K562 (cell line): Measurements from ENCODE around the gene SGMS1. TPM values are rescaled to one million over a fixed set of nuclear protein-coding genes. Genes with fewer than 3 reads are reported as not detected.

Experiments used
- ATAC-seq: fragments of 200-7000 bp; cut with Tn5 transposase; 3 replicates; pipeline ENCODE4 v1.9.1; 2020; ENCODE audit warnings: moderate library complexity
- BruUV-seq: library from RNA; stranded (reverse); fragments of 400-500 nt; replicated peaks from 2 replicates; lab custom pipeline; 2021; lab: Mats Ljungman, UMichigan
- CTCF ChIA-PET: fragments of 300-600 bp; formaldehyde crosslinking; extraction: SDS; loops from one replicate; lab custom pipeline; 2021; ENCODE audit warnings: low intra/inter-chr PET ratio; lab: Yijun Ruan, JAX
- POLR2A ChIA-PET: fragments of 300-600, 350-650 bp; sonication (Branson Sonifier 250); formaldehyde crosslinking; extraction: SDS; loops from one replicate; lab custom pipeline; 2021; ENCODE audit warnings: antibody characterized with exemption, inconsistent platforms; lab: Yijun Ruan, JAX
- DNase-seq, 4 experiments: peaks; one replicate each; pipeline versions ENCODE4 v3.0.0 to v3.0.0-alpha.2; 2011 to 2018; ENCODE audit warnings: low spot score in 3 of 4, mixed read lengths in 3 of 4; ENCODE audit errors: extremely low read depth in 1 of 4
- FAIRE-seq: peaks from 2 replicates; lab custom pipeline; 2011; peaks lifted over from hg19 to GRCh38; lab: Jason Lieb, UNC
- H2AFZ ChIP-seq: 2 replicates; pipeline ENCODE4 v1.6.0; 2011; ENCODE audit warnings: low read depth, low read length, control low read depth, inconsistent platforms
- H3K27ac ChIP-seq: fragments of 200-600 bp; 3 replicates; pipeline ENCODE4 v1.8.0; 2011; ENCODE audit warnings: low read depth, mild to moderate bottlenecking, control low read depth, inconsistent platforms, low read length, moderate library complexity, mixed read lengths; ENCODE audit errors: extremely low read depth
- H3K27me3 ChIP-seq, 2 experiments: fragments of 300-600 bp in 1 of 2; 2 replicates in 1 of 2; 3 replicates in 1 of 2; pipeline versions ENCODE4 v1.6.0 to v1.8.0; 2011; ENCODE audit warnings: inconsistent platforms in 2 of 2, low read length in 2 of 2, mild to moderate bottlenecking in 1 of 2, mixed read lengths in 1 of 2, moderate library complexity in 1 of 2; ENCODE audit not compliant: control insufficient read depth in 2 of 2, insufficient read depth in 2 of 2
- H3K36me3 ChIP-seq: fragments of 300-600 bp; 3 replicates; pipeline ENCODE4 v1.8.0; 2011; ENCODE audit warnings: mild to moderate bottlenecking, low read length, inconsistent platforms; ENCODE audit not compliant: control insufficient read depth, insufficient read depth
- H3K4me1 ChIP-seq, 2 experiments: fragments of 200-600 bp in 1 of 2; replicated peaks in 1 of 2; 2 replicates in 1 of 2; 3 replicates in 1 of 2; pipeline versions ENCODE4 v1.5.1 to v1.8.0; 2011; ENCODE audit warnings: inconsistent platforms in 2 of 2, low read length in 2 of 2, mild to moderate bottlenecking in 1 of 2, mixed read lengths in 1 of 2, moderate library complexity in 1 of 2; ENCODE audit not compliant: control insufficient read depth in 2 of 2, insufficient read depth in 2 of 2
- H3K4me2 ChIP-seq: 2 replicates; pipeline ENCODE4 v1.6.1; 2011; ENCODE audit warnings: low read length, control low read depth, inconsistent platforms, mixed read lengths; ENCODE audit not compliant: insufficient read depth
- H3K4me3 ChIP-seq: fragments of 200-600 bp; sonication (generic), shearing (Covaris generic); 2 replicates; pipeline ENCODE4 v1.5.1; 2016; ENCODE audit warnings: control low read depth, inconsistent platforms
- H3K79me2 ChIP-seq: fragments of 200-600 bp; 3 replicates; pipeline ENCODE4 v1.8.0; 2011; ENCODE audit warnings: low read length, inconsistent platforms; ENCODE audit not compliant: control insufficient read depth, insufficient read depth
- H3K9ac ChIP-seq, 2 experiments: 2 replicates each; pipeline versions ENCODE4 v1.6.0 to v1.6.1; 2011; ENCODE audit warnings: low read depth in 2 of 2, low read length in 2 of 2, control low read depth in 1 of 2, inconsistent platforms in 1 of 2, mild to moderate bottlenecking in 1 of 2, mixed read lengths in 1 of 2; ENCODE audit not compliant: insufficient read depth in 1 of 2
- H3K9me1 ChIP-seq: one replicate; pipeline ENCODE4 v1.6.0; 2011; ENCODE audit warnings: inconsistent platforms, mild to moderate bottlenecking, low read length, moderate library complexity; ENCODE audit not compliant: control insufficient read depth, insufficient read depth
- H3K9me3 ChIP-seq: replicated peaks from 2 replicates; pipeline ENCODE4 v1.5.1; 2011; ENCODE audit warnings: low read depth, low read length, inconsistent platforms; ENCODE audit not compliant: control insufficient read depth, insufficient read depth
- H4K20me1 ChIP-seq: replicated peaks from 2 replicates; pipeline ENCODE4 v1.6.1; 2011; ENCODE audit warnings: low read length, inconsistent platforms, mixed read lengths; ENCODE audit not compliant: control insufficient read depth, insufficient read depth
- CBX2 ChIP-seq: fragments of 200-600 bp; sonication (generic); IDR thresholded peaks from one replicate; pipeline ENCODE4 v1.6.1; 2012; ENCODE audit warnings: mild to moderate bottlenecking, low read length, inconsistent platforms; ENCODE audit not compliant: insufficient read depth, poor library complexity, severe bottlenecking
- CBX8 ChIP-seq: fragments of 200-600 bp; sonication (generic); IDR thresholded peaks from 2 replicates; pipeline ENCODE4 v1.6.1; 2012; ENCODE audit warnings: borderline replicate concordance, mixed run types, low read depth, mild to moderate bottlenecking, moderate library complexity, mixed read lengths, low read length, control low read depth, inconsistent platforms; ENCODE audit not compliant: poor library complexity, severe bottlenecking; ENCODE audit errors: extremely low read depth
- CSDE1 ChIP-seq, 2 experiments: fragments of 450-650 bp; IDR thresholded peaks; 2 replicates each; pipeline ENCODE4 v1.6.1; 2016; ENCODE audit warnings: mild to moderate bottlenecking in 1 of 2
- HMGXB4 ChIP-seq: sonication (generic); formaldehyde crosslinking; IDR thresholded peaks from 2 replicates; pipeline ENCODE4 v1.8.1; 2023; ENCODE audit warnings: mild to moderate bottlenecking, missing genetic modification reagents
- KHSRP ChIP-seq: fragments of 450-650 bp; IDR thresholded peaks from 2 replicates; pipeline ENCODE4 v1.6.1; 2017
- MAX ChIP-seq: sonication (generic); formaldehyde crosslinking; IDR thresholded peaks from 2 replicates; pipeline ENCODE4 v1.9.0; 2022; ENCODE audit warnings: mild to moderate bottlenecking, missing genetic modification reagents
- NELFE ChIP-seq: IDR thresholded peaks from 2 replicates; pipeline ENCODE4 v1.6.1; 2011; ENCODE audit warnings: mild to moderate bottlenecking; ENCODE audit not compliant: insufficient read depth, insufficient read length
- NR0B1 ChIP-seq: fragments of 450-650 bp; IDR thresholded peaks from one replicate; pipeline ENCODE4 v1.6.1; 2018; ENCODE audit warnings: mild to moderate bottlenecking, moderate library complexity; ENCODE audit not compliant: partially characterized antibody
- TCF7 ChIP-seq: sonication (generic); IDR thresholded peaks from 2 replicates; pipeline ENCODE4 v1.6.1; 2016; ENCODE audit warnings: antibody characterized with exemption, borderline replicate concordance
- ZNF217 ChIP-seq: sonication (generic); formaldehyde crosslinking; IDR thresholded peaks from 2 replicates; pipeline ENCODE4 v1.8.0; 2022; ENCODE audit warnings: mild to moderate bottlenecking, missing genetic modification reagents
- ZNF384 ChIP-seq: IDR thresholded peaks from 2 replicates; pipeline ENCODE4 v1.6.1; 2012; ENCODE audit warnings: low read depth, low read length, improper control_type of control experiment
- WGBS: fragments of 100-300 bp; shearing (Covaris generic); methylation state at CpG from one replicate; pipeline ENCODE4 v1.1.6; 2016; ENCODE audit warnings: low coverage, mixed read lengths; ENCODE audit not compliant: insufficient coverage; ENCODE audit errors: missing lambda C conversion rate; 5-methylcytosine and 5-hydroxymethylcytosine counted together
- in situ Hi-C: fragments of 300-500 bp; cut with MboI; formaldehyde crosslinking; loops from 4 replicates; pipeline ENCODE4 v1.15.0; 2018; ENCODE audit warnings: inconsistent platforms, mixed read lengths
- intact Hi-C: fragments of 100-400 bp; cut with micrococcal nuclease; formaldehyde crosslinking; loops from 2 replicates; pipeline ENCODE4 v1.14.2; 2022
- polyA plus RNA-seq, 8 experiments: library from polyadenylated mRNA; depleted of rRNA in 4 of 8; stranded (reverse) in 5 of 8; unstranded in 3 of 8; fragments of >200 nt; fragmentation: Nextera tagmentation in 2 of 8; fragmentation: Illumina TruSeq in 1 of 8; extraction: Ambion mirVana in 2 of 8; extraction: Trizol in 1 of 8; gene quantifications; 2 replicates each; pipeline versions ENCODE4 v1.2.1 to v1.2.3, GENCODE V29; 2011 to 2014; ENCODE audit warnings: inconsistent platforms in 1 of 8, missing spikeins in 1 of 8
- total RNA-seq, 7 experiments: library from RNA; depleted of rRNA in 6 of 7; stranded (reverse); fragments of >200 nt in 6 of 7; fragmentation: Illumina TruSeq in 2 of 7; extraction: Trizol in 2 of 7; gene quantifications; 2 replicates each; pipeline versions ENCODE4 v1.2.1 to v1.2.3, GENCODE V29; 2011 to 2021; ENCODE audit warnings: low replicate concordance in 1 of 7

Gene SGMS1
- total and polyA plus RNA-seq, 9 of the 15 experiments (the other 6 are each of a cell fraction or from before 2014, with no cell fraction given) = 22.6 to 232 (median 82.2) TPM

GRCh38 chr10:50382576-50383023 lies 241.2 kb downstream of the SGMS1 start:
- TF ChIP-seq ZNF384 = 0 out of 2 replicates have a peak, but pooled peaks have one; percentile 12
- TF ChIP-seq ZNF217 (CRISPR knock-in tag) = no peak
- TF ChIP-seq CSDE1 (IDR thresholded peaks at IDR 0.05) = 0 out of 4 replicates have a peak, but pooled peaks of 1 of the 2 experiments have one; percentile 51
- DNase-seq (no peak), FAIRE-seq (no peak), ATAC-seq (no peak)
- 52% methylated on average over 4 of the region's 4 CpGs for WGBS
- H3K27ac ChIP-seq = peak overlapping the region; percentile 0; the same call in 1 of the 3 replicates
- H3K27me3 ChIP-seq = no peaks in the 10 kb centered on the region
- H4K20me1 ChIP-seq = peaks cover 20% of the 10 kb centered on the region
- peaks cover 13 to 42% of the 10 kb centered on the region in 2 experiments for H3K4me1 ChIP-seq
- H2AFZ ChIP-seq = no peak overlapping the region
- no TSS peak for BruUV-seq
- H3K4me3 ChIP-seq = no peak overlapping the region
- H3K4me2 ChIP-seq = no peak overlapping the region
- peaks cover 100% of the 10 kb centered on the region for H3K79me2 ChIP-seq
- H3K9me1 ChIP-seq = no peaks in the 10 kb centered on the region
- H3K9ac ChIP-seq = no peak overlapping the region
- ChIA-PET POLR2A (interaction anchor here (0.7 to 0.9 kb wide), 3 partner anchors 14 to 193 kb away, joined by 3 to 4 read pairs (median 3); no protein-coding TSS in a partner anchor), CTCF (no interaction called here)
- H3K36me3 ChIP-seq = peaks cover 34% of the 10 kb centered on the region
- in situ Hi-C loops (no loop called here), intact Hi-C loops (no loop called here)
- no peaks in the 10 kb centered on the region for H3K9me3 ChIP-seq

GRCh38 chr10:50381642-50382041 lies 242.1 kb downstream of the SGMS1 start:
- Histone ChIP-seq H3K4me3 (no peak overlapping the region), H3K9me3 (no peaks in the 10 kb centered on the region), H3K9ac (no peak overlapping the region), H3K9me1 (no peaks in the 10 kb centered on the region), H4K20me1 (peaks cover 11% of the 10 kb centered on the region), H3K27ac (0 out of 3 replicates have a peak overlapping the region, but pooled peaks have one; percentile 14), H3K79me2 (peaks cover 100% of the 10 kb centered on the region), H2AFZ (no peak overlapping the region), H3K27me3 (no peaks in the 10 kb centered on the region), H3K4me1 (peaks cover 13 to 32% of the 10 kb centered on the region in 2 experiments), H3K36me3 (peaks cover 35% of the 10 kb centered on the region), H3K4me2 (no peak overlapping the region)
- CTCF ChIA-PET = no interaction called here
- no peak for ATAC-seq
- DNase-seq = no peak
- no peak for FAIRE-seq
- POLR2A ChIA-PET = interaction anchor here (0.7 kb wide), 1 partner anchor 55 kb away, joined by 3 read pairs; no protein-coding TSS in a partner anchor
- in situ Hi-C loops (no loop called here), intact Hi-C loops (no loop called here)
- 63% methylated on average over 3 of the region's 3 CpGs for WGBS
- TF ChIP-seq MAX (CRISPR knock-in tag) = no peak
- no peak for TF ChIP-seq HMGXB4 (CRISPR knock-in tag)
- TF ChIP-seq CBX2 = no peak
- no peak for TF ChIP-seq NR0B1
- TF ChIP-seq CBX8 = no peak
- TF ChIP-seq NELFE = no peak
- no peak for TF ChIP-seq TCF7
- TF ChIP-seq KHSRP = no peak
- BruUV-seq = no TSS peak
